SK-N-MC (cell line): Measurements from ENCODE around the gene PPP2R5D.

Experiments used
- DNase-seq: peaks from one replicate; pipeline ENCODE4 v3.0.0-alpha.2; 2011; ENCODE audit warnings: low read depth, low spot score
- H3K27ac ChIP-seq: fragments of 200-600 bp; sonication (generic); 2 replicates; pipeline ENCODE4 v1.5.1; 2016; ENCODE audit warnings: mixed run types
- H3K36me3 ChIP-seq: fragments of 200-600 bp; sonication (generic); 2 replicates; pipeline ENCODE4 v1.6.1; 2017; ENCODE audit warnings: antibody characterized with exemption, low read length, mixed read lengths; ENCODE audit not compliant: insufficient read depth
- H3K4me3 ChIP-seq: fragments of 200-600 bp; sonication (generic); 2 replicates; pipeline ENCODE4 v1.5.1; 2016
- H3K9ac ChIP-seq: fragments of 200-600 bp; sonication (generic); 2 replicates; pipeline ENCODE4 v1.8.0; 2017; ENCODE audit warnings: mixed run types, mixed read lengths; ENCODE audit not compliant: insufficient read length
- H3K9me3 ChIP-seq: fragments of 200-600 bp; sonication (generic); 2 replicates; pipeline ENCODE4 v1.6.1; 2017; ENCODE audit warnings: low read depth, mild to moderate bottlenecking, antibody characterized with exemption, low read length, moderate library complexity, mixed read lengths
- EZH2 ChIP-seq: fragments of 200-600 bp; sonication (generic); IDR thresholded peaks from one replicate; pipeline ENCODE4 v1.6.1; 2017; ENCODE audit warnings: antibody characterized with exemption
- FOXP2 ChIP-seq: optimal IDR thresholded peaks from 2 replicates; pipeline ENCODE3; 2011; ENCODE audit warnings: mild to moderate bottlenecking, moderate library complexity; ENCODE audit not compliant: insufficient read depth; ENCODE audit errors: extremely low read length, control extremely low read depth
- POLR2AphosphoS5 ChIP-seq: IDR thresholded peaks from 2 replicates; pipeline ENCODE4 v1.6.1; 2012; ENCODE audit warnings: mild to moderate bottlenecking, low read depth, low read length, borderline replicate concordance

The PPP2R5D gene

GRCh38 chr6:43052842-43053544 lies 68.6 kb downstream of the PPP2R5D start:
- Histone ChIP-seq H3K4me3 (peak overlapping the region; percentile 86), H3K9ac (peak overlapping the region; percentile 96), H3K27ac (peak overlapping the region; percentile 90), H3K9me3 (no peaks in the 10 kb centered on the region), H3K36me3 (peaks cover 43% of the 10 kb centered on the region; the same call in 1 of the 2 replicates)
- no peak for DNase-seq
- TF ChIP-seq POLR2AphosphoS5 (no peak), FOXP2 (no peak), EZH2 (no peak)

GRCh38 chr6:43053545-43054205 lies 69.3 kb downstream of the PPP2R5D start, which contains the start of gene CUL7:
Gene CUL7 (minus strand): TSS chr6:43053851. CDS start chr6:43052788, 1,063 bp downstream.
- TF ChIP-seq POLR2AphosphoS5: peak; percentile 97
- peak; percentile 46 for TF ChIP-seq FOXP2
- TF ChIP-seq EZH2: no peak
- Histone ChIP-seq H3K27ac (peak within 1 kb of the TSS; percentile 90), H3K9me3 (no peaks in the 10 kb centered on the region), H3K4me3 (peak within 1 kb of the TSS; percentile 86), H3K9ac (peak within 1 kb of the TSS; percentile 96), H3K36me3 (peaks cover 39% of the 10 kb centered on the region; the same call in 1 of the 2 replicates)
- DNase-seq: peak; percentile 79

- Histone ChIP-seq H3K27ac (peak overlapping the region; percentile 83), H3K9ac (peak overlapping the region; percentile 21), H3K36me3 (peaks cover 34% of the 10 kb centered on the region; the same call in 1 of the 2 replicates), H3K4me3 (peak overlapping the region; percentile 86), H3K9me3 (no peaks in the 10 kb centered on the region)
- no peak for DNase-seq
- TF ChIP-seq EZH2 (no peak), FOXP2 (no peak), POLR2AphosphoS5 (no peak)
Measured at GRCh38 chr6:43054206-43054943, 70.0 kb downstream of the PPP2R5D start.

- H3K4me3 ChIP-seq: no peak overlapping the region
- H3K9me3 ChIP-seq: no peaks in the 10 kb centered on the region
- no peak for DNase-seq
- TF ChIP-seq POLR2AphosphoS5 (no peak), EZH2 (no peak), FOXP2 (no peak)
- H3K27ac ChIP-seq: no peak overlapping the region
- no peak overlapping the region for H3K9ac ChIP-seq
- H3K36me3 ChIP-seq: peaks cover 21% of the 10 kb centered on the region; the same call in 1 of the 2 replicates
Measured at GRCh38 chr6:43055966-43056365, 71.6 kb downstream of the PPP2R5D start.

GRCh38 chr6:43058531-43058930 lies 74.2 kb downstream of the PPP2R5D start:
- H3K27ac ChIP-seq: no peak overlapping the region
- peaks cover 19% of the 10 kb centered on the region; the same call in 1 of the 2 replicates for H3K36me3 ChIP-seq
- no peaks in the 10 kb centered on the region for H3K9me3 ChIP-seq
- DNase-seq: no peak
- no peak for TF ChIP-seq POLR2AphosphoS5
- TF ChIP-seq EZH2: no peak
- TF ChIP-seq FOXP2: no peak
- peak overlapping the region; percentile 100 for H3K4me3 ChIP-seq
- H3K9ac ChIP-seq: peak overlapping the region; percentile 98

GRCh38 chr6:43059168-43060033 lies 75.0 kb downstream of the PPP2R5D start, which contains the start of the genes KLC4 and MRPL2:
Gene KLC4 (plus strand): TSS chr6:43059631. CDS start chr6:43061336, 1,705 bp downstream.
Gene MRPL2 (minus strand): TSS chr6:43059434. CDS start chr6:43059381, 53 bp downstream.
- peak; percentile 96 for DNase-seq
- Histone ChIP-seq H3K9ac (peak within 1 kb of the TSS; percentile 98), H3K36me3 (peaks cover 19% of the 10 kb centered on the region; the same call in 1 of the 2 replicates), H3K9me3 (no peaks in the 10 kb centered on the region), H3K27ac (peak within 1 kb of the TSS; percentile 90), H3K4me3 (peak within 1 kb of the TSS; percentile 100)
- TF ChIP-seq POLR2AphosphoS5 (peak; percentile 95), FOXP2 (peak; percentile 95), EZH2 (no peak)
